Germinal center (tissue), 1 donor: ENCODE results near the gene GPS2.

Experiments used
- DNase-seq: peaks from one replicate; pipeline ENCODE4 v3.0.0; 2012; ENCODE audit warnings: mixed read lengths, low spot score

The GPS2 gene

DNA sequence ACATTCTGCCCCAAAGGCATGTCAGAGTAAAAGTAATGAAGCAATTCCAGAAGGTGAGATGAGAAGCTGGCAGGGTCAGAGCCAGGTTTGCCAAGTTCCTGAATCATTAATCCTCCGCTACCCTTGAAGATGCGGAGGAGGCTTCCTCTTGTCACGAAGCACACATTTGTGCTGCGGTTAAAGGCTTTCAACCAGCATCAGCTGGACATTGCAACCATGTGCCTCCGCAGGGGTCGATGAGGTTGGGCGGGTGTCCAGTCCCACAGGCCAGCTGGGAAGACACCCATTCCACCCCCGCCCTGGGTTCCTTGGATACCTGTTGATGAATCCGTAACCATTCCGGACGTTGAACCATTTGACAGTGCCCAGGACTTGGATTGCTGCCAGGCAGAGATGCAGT lies 22.0 kb downstream of the GPS2 start:
- DNase-seq: no peak

DNA sequence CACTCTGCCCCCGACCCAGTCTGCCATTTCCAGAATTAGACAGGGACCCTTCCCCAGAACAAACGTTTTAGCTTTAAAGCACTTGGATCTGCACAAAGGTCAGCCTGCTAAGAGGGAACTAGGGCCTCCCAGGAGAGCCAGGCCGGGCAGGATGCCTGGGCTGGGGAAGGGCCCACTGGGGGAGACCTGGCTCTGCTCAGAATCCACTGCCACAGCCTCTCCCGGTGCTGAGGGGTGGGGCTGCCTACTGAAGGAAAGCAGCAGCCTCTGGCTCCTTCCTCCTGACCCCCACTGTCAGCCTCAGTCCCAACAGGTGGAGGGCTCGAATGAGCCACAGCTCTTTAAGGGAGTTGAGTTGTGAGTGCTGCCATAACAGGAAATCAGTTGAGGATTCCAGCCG lies 22.4 kb downstream of the GPS2 start:
- no peak for DNase-seq

DNA sequence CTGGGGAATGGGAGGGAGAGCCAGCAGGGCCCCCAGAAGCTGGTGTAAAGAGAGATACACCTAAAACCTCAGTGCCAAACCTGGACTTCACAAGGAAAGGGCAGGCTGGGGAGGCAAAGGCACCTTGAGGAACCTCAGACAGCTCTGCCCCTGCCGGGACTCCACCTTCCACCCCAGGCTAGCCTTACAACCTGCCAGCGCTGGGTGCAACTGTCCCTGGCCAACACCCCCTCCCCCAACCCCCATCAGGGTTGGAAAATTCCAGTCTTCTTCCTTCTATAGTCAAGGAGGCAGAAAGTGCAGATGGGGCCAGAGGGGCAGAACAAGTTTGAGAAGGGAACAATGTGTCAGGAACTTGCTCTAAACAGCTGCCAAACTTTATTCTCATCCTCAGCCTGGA lies 23.0 kb downstream of the GPS2 start:
- no peak for DNase-seq

DNA sequence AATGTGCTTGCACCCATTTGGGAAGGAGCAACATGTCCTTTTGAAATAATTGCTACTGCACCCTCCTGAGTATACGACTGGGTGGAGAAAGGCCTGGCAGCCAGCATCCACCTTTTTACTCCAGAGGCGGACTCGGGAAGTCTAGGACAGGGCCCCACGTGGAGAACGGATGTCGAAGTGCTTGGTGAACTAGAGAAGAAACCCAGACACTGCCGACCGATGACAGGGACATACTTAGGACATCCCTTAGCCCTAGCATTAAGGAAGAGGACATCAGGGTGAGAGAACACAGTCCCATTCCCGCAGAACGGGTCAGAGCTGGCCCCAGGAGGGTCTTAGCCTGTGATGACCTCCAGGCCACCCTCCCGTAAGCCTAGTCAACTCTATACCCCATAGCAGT lies 24.5 kb downstream of the GPS2 start:
- no peak for DNase-seq

DNA sequence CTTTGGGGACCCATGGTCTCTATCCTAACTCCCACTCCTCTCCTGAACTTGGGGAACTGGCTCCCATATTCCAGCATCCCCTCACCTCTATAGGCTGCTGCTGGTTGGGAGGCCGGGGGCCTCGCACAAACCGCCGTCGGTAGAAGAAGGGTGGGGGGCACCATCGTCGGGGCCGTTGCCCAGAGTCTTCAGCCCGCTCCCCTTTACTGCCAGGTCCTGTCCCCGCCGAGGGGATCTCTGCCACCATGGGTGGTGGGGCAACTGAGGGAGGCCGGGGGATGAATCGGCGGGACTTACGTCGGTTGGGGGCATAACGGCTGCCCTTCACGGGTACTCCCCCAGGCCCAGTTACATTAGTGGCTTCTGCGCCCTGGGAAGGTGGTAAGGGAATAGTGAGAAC lies 25.0 kb downstream of the GPS2 start:
- DNase-seq: no peak

DNA sequence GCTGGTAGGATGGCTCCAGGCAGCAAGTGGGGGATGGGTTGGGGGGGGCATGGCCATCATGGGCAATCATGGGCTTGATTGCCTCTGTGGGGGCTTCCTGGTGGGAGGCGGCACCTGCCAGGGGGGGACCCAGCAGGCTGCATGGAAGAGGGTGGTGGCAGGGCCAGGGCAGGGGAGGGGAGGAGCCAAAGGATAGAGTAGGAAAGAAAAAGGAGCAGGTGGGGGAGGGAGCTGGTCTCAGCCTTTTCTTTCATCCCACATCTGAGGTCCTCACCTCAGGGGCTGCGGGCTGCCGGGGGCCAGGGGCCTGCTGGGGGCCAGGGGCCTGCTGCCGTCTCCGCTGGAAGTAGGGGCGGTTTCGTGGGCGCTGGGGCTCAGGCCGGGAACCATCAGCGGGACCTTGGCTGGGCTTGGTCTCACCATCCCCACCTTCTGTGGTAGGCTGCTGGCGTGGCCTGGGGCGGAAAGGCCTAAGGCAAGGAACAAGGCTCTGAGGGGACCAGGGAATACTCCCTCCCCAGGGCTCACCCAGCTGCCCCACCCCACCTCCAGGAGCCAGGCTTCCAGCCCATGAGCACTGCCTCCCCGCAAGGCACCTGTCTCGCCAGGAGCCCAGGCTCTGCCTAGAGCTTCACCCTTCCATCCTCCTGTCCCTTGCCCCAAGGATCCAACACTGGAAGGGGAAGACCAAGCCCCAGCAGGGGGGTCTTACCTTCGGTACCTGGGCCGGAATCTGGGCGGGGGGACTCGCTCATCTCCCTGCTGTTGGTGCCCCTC lies 25.7 kb downstream of the GPS2 start:
- DNase-seq: no peak

DNA sequence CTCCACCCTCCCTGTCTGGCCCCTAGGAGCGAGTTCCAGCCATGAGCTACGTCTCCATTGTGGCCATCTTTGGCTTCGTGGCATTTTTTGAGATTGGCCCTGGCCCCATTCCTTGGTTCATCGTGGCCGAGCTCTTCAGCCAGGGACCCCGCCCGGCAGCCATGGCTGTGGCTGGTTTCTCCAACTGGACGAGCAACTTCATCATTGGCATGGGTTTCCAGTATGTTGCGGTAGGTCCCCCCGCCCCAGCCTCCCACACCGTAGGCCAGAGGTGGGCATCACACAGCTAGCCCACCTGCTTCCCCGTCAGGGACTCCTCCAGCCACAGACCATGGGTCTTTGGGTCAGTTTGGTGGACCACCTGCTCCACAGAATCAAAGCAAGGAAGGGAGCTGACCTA lies 29.5 kb downstream of the GPS2 start:
- DNase-seq: no peak

DNA sequence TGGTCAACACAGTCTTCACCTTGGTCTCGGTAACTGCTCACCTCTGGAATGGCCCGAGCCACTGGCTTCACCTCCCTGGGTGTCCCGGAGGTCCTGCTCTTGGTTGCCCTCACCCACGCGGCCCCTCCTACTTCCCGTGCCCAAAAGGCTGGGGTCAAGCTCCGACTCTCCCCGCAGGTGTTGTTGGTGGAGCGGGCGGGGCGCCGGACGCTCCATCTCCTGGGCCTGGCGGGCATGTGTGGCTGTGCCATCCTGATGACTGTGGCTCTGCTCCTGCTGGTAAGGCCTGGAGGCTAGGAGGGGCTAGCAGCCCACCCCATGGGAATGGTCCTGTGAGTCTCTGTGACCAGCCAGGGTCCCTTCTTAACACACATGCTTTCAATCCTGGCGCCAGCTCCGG lies 30.2 kb downstream of the GPS2 start:
- DNase-seq: no peak

DNA sequence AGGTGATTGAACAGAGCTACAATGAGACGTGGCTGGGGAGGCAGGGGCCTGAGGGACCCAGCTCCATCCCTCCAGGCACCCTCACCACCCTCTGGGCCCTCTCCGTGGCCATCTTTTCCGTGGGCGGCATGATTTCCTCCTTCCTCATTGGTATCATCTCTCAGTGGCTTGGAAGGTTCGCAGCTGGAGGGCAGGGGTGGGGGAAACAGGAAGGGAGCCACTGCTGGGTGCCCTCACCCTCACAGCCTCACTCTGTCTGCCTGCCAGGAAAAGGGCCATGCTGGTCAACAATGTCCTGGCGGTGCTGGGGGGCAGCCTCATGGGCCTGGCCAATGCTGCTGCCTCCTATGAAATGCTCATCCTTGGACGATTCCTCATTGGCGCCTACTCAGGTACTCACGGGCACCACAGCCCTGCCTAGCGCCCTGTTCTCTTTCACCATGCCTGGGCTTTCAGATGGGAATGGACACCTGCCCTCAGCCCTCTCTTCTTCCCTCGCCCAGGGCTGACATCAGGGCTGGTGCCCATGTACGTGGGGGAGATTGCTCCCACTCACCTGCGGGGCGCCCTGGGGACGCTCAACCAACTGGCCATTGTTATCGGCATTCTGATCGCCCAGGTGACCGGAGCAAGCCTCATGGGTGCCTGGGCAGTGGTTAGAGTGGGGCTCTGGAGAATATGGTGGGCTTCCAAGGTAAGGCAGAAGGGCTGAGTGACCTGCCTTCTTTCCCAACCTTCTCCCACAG lies 31.5 kb downstream of the GPS2 start:
- DNase-seq: no peak

DNA sequence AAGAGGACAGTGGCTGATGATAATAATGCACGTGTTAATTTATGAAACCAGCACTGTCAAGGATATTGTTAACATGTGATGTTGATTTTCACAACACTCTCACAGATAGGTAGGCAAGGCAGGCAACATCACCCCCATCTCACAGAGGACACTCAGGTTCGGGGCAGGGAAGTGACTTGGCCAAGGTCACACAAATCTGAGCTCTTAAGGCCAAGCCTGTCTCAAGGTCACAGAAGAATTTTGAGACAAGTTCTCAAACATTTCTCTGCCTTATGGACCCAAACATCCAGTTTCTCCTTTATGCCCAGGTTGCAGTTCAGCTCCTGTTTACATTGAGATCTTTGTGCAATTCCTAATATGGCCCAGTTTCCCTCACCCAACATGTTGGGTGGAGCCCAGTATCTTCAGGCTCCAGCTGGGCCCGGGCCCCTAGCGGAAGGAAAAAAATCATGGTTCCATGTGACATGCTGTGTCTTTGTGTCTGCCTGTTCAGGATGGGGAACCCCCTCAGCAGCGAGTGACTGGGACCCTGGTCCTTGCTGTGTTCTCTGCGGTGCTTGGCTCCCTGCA lies 32.3 kb downstream of the GPS2 start:
- DNase-seq: no peak

DNA sequence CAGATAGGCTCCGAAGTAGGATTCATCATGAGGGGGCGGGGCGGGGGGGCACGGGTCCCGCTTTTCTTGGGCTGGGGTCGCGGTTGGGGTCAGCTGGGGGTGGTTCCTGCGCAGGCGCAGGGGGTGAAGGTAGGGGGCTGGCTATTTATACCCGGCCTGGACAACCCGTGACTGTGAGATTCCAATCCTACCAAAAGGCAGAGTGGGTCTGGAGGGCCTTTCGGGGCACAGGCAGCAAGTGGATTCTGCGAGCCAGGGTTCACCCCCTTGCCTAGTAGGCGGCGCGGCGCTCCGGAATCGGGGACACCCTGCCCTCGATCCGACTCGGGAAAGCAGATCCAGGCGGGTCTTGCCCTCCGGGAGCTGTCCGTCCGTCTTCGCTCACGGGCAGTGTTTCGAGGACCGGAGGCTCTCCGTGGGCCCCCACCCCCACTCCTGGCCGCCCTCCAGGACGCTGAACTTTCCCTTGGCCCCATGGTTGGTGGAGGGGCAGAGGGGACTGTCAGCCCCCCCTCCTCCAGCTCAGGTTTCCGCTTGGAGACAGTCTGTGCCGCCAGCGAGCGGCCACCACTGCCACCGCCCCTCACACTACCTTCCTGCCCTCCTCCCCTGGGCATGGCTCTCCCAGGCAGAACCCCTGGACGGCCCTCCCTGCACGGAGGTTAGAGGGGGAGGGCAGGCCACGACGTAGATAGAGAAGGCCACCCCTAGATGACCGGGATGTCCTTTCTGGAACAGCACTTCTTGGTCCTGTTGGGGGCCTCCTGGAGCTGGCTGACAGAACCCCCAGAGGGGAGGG lies 33.0 kb downstream of the GPS2 start:
- no peak for DNase-seq

DNA sequence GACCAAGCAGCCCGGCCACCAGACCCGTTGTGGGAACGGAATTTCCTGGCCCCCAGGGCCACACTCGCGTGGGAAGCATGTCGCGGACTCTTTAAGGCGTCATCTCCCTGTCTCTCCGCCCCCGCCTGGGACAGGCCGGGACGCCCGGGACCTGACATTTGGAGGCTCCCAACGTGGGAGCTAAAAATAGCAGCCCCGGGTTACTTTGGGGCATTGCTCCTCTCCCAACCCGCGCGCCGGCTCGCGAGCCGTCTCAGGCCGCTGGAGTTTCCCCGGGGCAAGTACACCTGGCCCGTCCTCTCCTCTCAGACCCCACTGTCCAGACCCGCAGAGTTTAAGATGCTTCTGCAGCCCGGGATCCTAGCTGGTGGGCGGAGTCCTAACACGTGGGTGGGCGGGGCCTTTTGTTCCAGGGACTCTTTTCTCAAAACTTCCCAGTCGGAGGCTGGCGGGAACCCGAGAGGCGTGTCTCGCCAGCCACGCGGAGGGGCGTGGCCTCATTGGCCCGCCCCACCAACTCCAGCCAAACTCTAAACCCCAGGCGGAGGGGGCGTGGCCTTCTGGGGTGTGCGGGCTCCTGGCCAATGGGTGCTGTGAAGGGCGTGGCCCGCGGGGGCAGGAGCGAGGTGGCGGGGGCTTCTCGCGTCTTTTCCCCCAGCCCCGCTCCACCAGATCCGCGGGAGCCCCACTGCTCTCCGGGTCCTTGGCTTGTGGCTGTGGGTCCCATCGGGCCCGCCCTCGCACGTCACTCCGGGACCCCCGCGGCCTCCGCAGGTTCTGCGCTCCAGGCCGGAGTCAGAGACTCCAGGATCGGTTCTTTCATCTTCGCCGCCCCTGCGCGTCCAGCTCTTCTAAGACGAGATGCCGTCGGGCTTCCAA lies 33.8 kb downstream of the GPS2 start, which contains the start of gene SLC2A4:
Gene SLC2A4 (plus strand): TSS at position 645 of the 879 bp plus-strand sequence. CDS start 217 bp downstream, at position 862.
- DNase-seq: peak; percentile 95

DNA sequence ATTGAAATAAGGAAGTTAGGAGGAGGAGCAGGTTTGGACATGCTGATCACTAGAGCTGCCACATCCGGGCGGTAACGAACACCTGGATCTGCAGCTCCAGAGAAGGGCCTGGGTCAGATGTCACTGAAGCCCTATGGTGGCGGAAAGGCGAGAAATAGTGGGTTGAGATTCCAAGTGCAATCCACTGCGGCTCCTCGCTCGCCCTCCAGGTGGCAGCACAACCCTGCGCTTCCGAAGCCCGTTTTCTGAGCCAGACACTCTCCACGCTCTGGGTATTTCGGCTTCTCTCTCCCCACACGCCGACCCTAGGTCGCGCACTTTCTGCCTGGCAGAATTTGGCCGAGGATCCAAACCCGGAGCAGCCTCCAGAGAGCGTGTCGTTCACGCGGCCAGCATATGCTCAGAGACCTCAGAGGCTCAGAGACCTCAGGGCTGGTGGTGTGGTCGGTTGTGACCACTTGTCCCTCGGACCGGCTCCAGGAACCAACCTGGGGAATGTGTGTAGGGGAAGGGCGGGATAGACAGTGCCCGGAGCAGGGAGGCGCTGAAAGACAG lies 34.6 kb downstream of the GPS2 start:
- DNase-seq: peak; percentile 87

DNA sequence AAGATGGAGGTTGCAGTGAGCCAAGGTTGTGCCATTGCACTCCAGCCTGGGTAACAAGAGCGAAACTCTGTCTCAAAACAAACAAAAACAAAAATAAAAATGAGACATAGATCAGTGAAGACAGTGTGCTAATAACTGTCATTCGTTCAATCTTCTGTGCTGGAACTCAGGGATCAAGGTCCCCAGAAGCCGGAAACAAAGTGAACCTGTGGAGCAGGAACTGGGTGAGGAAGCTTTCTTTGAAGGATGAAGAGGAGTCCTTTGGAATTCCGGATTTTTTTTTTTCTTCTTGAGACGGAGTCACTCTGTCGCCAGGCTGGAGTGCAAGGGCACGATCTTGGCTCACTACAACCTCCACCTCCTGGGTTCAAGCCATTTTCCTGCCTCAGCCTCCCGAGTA lies 35.7 kb downstream of the GPS2 start:
- no peak for DNase-seq

DNA sequence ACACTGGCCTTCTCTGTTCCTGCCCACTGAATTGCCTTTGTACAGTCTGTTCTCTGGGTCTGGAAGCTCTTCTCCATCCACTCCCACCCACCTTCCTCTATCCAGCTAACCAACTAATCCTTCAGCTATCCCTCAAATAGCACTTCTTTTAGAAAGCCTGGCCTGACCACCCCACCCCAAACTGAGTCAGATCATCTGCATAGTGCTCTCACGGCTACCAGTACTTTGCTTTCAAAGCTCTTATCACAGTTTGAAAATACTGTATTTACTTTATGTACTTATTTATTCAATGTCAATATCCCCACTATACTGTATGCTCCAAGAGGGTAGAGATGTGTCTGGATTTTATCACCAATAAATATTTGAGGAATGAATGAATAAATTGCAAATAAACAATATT lies 48.4 kb downstream of the GPS2 start:
- no peak for DNase-seq

DNA sequence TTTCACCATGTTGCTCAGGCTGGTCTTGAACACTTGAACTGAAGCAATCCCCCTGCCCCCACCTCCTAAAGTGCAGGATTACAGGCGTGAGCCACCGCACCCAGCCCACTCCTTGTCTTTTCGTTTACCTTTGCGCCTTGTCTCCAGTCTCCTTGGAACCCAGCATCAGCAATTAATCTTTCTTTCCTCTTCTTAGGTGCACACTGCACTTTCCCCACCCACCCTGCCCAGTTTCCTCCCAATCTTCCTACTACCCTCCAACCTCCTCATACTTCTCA lies 51.4 kb downstream of the GPS2 start:
- no peak for DNase-seq

DNA sequence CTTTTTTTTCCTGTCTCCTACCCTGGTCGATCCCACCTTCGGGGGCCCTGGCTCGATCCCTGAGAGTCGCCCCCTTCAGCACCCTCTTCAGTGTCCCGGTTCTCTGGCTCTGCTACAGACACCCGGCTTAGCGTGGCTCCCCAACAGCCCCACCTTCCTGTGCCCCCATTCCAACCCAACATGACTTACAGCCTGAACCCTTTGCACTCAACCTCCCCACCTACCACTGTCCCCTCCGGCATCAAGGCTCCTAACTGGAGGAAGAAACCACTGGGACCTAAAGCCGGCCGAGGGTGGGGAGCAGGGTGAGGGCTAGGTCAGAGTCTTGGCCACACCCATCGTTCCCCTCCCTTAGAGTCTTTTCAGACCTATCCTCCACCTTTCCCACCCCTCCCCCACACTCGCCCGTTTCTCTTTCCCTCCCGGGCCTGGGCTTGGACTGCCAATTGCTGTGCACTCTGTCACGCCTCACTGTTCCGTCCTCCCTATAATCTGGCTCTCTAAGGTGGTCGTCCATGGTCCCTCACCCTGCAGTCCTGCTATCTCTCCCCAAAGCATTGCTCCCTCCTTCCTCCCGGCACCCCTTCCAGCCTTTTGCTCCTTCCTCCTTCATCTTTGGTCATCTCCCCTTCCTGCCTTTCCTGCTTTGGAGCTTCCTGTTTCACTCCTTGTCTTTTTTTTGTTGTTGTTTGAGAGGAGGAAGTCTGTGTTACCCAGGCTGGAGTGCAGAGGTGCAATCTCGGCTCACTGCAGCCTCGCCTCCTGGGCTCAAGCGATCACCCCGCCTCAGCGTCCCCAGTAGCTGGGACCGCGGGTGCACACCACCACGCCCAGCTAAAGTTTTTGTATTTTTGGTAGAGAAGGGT lies 52.0 kb downstream of the GPS2 start:
- DNase-seq: peak; percentile 18
